GM15510 (cell line): ENCODE data around the gene HNRNPUL1.

Experiments
- POLR2A ChIP-seq: IDR thresholded peaks from 3 replicates; pipeline ENCODE4 v1.6.1; 2011; ENCODE audit warnings: borderline replicate concordance; ENCODE audit not compliant: insufficient read length; ENCODE audit errors: extremely low read depth

The HNRNPUL1 gene

GRCh38 chr19:41323430-41324125 lies 59.4 kb downstream of the HNRNPUL1 start:
- no peak for TF ChIP-seq POLR2A

GRCh38 chr19:41324231-41324702 lies 60.1 kb downstream of the HNRNPUL1 start:
- peak; percentile 21 for TF ChIP-seq POLR2A

- TF ChIP-seq POLR2A, result peak; percentile 20
Measured at GRCh38 chr19:41324921-41325639, 60.9 kb downstream of the HNRNPUL1 start.

DNA sequence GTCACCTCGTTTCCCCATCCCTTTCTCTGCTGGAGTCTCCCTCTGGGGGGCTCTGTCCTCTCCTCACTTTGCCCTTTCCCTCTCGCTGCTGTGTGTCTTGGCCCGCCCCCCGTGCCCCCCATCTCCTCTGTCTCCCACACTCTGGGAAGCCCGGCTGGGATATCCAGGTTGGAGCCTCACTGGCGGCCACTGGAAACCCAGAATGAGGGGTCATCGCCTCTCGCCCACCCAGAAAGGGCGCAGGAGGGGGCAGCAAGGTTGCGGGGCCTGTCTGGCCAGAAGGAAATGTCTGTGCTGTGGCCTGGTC lies 61.4 kb downstream of the HNRNPUL1 start:
- TF ChIP-seq POLR2A, result no peak

- TF ChIP-seq POLR2A, result no peak
Measured at GRCh38 chr19:41325947-41326706, 62.0 kb downstream of the HNRNPUL1 start.

DNA sequence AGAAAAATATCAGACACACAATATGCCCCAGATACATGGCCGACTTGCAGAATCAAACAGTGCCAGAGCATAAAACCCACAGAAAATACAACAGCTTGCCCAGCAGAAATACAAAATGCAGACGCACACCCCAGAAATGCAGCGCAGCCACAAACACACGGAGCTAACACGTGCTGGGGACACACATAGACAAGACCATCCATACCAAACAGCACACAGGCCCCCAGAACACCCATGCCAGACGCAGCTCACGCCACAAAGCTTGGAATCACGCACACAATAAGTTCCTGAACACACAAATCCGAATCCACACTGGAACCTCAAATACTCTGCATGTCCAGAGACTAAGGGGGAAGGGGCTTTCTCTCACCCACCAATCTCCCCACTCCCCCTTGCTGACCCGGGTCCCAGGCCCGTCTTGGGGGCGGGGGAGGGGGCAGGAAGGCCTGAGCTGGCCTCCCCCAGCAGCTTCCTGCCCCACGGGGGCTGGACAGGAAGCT lies 63.0 kb downstream of the HNRNPUL1 start:
- TF ChIP-seq POLR2A, result peak; percentile 48

DNA sequence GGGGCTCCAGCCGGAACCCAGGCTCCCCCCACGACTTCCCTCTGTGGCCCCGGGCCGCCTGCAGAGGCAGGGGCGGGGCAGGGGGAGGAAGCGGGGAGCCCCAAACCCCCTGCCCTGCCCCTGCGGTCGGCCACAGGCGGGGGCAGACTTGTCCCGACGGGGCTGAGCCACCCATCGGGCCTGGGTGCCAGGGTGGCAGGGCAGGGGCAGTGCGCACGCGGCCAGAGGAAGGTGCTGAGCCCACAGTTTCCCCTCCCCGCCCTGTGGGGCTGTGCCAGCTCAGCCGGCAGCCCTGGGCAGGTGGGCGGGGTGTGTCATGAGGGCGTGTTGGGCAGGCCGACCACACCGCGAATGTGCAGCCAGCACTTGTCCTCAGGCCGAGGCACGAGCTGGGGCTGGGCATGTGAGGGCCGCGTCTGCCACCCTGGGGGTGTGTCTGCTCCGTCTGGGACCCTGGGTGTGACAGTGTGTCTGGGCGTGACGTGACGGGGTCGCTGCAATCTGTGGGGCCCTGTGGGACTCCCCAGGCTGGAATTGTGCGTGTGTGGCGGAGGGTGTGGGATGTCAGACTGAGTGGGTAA lies 63.5 kb downstream of the HNRNPUL1 start:
- peak; percentile 34 for TF ChIP-seq POLR2A

DNA sequence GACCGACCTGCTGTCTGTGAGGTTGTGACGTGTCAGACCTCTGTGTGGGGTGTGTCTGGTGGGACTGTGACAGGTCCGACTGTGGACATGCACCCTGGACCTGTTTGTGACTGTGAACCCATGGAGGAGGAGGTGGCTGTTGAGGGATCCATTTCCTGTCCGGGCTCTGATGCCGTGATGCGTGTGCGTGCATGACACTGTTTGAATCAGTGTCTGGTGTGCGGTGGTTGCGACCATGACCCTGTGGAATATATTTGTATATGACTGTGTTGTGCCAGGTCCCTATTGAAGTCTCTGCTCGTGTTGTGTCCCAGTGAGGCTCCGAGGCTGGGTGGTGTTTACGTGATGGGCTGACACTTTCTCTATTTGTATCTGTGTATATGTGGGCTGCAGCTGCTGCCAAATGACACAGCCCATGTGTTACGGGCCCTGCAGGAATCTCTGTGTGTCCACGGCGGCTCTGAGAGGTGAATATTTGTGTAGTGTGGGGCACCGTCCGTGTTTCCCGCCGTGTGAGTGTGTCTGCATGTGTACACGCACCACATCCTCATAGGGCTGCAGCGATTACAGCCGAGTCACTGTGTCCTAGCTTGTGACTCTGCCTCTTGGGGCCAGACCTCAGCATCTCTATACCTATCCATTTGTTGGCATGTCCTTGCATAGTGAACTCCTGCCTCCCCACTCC lies 64.1 kb downstream of the HNRNPUL1 start:
- TF ChIP-seq POLR2A, result no peak

DNA sequence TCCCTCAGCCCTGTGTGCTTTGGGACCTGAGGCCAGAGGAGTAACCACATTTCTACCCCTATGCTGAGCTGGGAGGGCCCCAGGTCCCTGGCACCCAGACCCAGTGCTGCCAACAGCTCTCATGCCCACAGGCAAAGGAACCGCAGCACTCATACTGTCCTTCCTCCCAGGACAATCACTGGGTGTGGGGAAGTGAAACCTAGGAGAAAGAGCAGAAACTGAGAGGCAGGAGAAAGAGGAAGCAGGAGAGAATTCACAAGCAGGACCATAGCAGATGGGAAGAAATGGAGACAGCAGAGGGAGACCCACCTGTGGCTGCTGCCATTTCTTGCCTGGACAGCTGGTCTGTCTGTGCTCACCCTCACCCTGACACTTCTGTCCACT lies 64.7 kb downstream of the HNRNPUL1 start:
- no peak for TF ChIP-seq POLR2A

DNA sequence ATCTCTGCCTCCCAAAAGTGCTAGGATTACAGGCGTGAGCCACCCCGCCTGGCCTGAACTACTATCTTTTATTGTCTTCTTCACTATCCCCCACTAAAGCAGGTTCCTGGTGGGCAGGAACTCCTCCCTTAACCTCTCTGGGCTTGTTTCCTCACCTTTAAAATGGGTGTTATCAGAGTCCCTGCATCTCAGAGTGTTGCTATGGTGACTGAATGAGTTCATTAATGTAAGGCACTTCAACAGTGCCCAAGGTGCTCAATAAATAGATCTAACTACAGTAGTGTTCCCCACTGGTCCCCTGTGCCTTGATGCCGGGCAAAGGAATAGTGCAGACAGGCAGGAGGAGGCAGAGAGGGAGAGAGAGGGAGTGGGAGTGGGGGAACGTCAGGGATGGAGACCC lies 66.3 kb downstream of the HNRNPUL1 start:
- TF ChIP-seq POLR2A, result no peak

DNA sequence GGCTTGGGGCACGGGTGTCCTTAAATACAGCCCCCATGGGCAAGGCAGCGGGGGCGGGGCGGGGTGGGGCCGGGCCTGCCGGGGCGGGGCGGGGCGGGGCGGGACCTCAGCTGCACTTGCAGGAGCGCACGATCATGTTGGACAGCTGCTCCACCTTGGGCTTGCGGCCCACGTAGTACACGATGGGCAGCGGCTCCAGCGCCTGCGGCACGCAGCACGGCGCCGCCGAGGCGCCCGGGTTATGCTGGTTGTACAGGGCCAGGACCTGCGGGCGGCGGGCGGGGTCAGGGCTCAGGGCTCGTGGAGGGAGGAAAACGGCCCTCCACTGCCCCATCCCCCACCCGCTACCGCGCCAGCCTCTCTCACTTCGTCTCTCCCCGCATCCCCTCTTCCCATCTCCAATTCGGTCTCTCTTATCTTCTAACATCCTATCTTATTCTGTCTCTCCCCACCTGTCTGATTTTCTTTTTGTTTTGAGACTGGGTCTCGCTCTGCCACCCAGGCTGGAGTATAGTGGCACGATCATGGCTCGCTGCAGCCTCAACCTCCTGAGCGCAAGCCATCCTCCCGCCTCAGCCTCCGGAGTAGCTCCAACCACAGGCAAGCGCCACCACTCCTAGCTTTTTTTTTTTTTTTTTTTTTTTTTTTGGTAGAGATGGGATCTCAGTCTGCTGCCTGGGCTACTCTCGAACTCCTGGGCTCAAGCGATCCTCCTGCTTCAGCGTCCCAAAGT lies 66.9 kb downstream of the HNRNPUL1 start:
- no peak for TF ChIP-seq POLR2A

- no peak for TF ChIP-seq POLR2A
Measured at GRCh38 chr19:41332000-41332399, 67.8 kb downstream of the HNRNPUL1 start.

GRCh38 chr19:41332468-41332867 lies 68.3 kb downstream of the HNRNPUL1 start:
- no peak for TF ChIP-seq POLR2A

DNA sequence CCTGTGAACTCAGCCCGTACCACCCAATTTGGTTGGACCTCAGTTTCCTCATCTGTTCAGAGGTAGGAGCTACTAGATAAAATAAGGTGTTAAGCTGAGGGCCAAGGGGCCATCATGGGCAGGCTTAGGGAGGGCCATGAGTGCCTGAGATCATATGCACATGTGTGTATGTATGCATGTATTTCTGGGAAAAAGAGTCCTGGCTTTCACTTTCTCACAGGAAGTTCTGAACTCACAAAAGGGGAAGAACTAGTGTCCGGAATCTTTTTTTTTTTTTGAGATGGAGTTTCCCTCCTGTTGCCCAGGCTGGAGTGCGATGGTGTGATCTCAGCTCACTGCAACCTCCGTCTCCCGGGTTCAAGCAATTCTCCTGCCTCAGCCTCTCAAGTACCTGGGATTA lies 70.6 kb downstream of the HNRNPUL1 start:
- no peak for TF ChIP-seq POLR2A
